ENCODE data around the gene EFEMP2. TPM values are rescaled to one million over a fixed set of nuclear protein-coding genes. Genes with fewer than 3 reads are reported as not detected.

The EFEMP2 gene
- total RNA-seq, 1 donor from 2014 or later, result 118 TPM

DNA sequence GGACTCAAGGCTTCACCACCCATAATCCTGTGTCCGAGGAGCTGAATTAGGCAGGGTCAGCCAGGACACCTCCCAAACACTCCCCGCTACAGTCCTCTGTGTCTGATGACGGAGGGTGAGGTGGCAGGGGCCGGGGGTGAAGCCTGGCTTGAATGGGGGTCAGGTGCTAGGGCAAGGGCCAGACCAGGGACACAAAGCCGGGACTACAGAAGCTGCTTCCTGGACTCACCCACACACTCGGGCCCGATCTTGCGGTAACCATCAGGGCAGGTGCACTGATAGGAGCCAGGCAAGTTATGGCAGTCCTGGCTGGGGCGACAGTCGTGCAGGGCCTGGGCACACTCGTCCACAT, 2.3 kb downstream of the EFEMP2 start:
- DNase-seq (ENCODE audit: low spot score), result no peak
- intact Hi-C loops (cut with DNase I), result no loop called here

- DNase-seq (ENCODE audit: low spot score), result no peak
- intact Hi-C loops (cut with DNase I), result no loop called here
Measured at GRCh38 chr11:65869643-65870306, 2.8 kb downstream of the EFEMP2 start.

GRCh38 chr11:65868907-65869306, 3.7 kb downstream of the EFEMP2 start:
- DNase-seq (ENCODE audit: low spot score), result no peak
- intact Hi-C loops (cut with DNase I), result no loop called here

- intact Hi-C loops (cut with DNase I), result no loop called here
- no peak for DNase-seq (ENCODE audit: low spot score)
Measured at GRCh38 chr11:65868076-65868667, 4.4 kb downstream of the EFEMP2 start.

GRCh38 chr11:65867284-65868071, 5.1 kb downstream of the EFEMP2 start:
- intact Hi-C loops (cut with DNase I), result no loop called here
- DNase-seq (ENCODE audit: low spot score), result no peak

GRCh38 chr11:65866509-65867283, 5.9 kb downstream of the EFEMP2 start:
- DNase-seq (ENCODE audit: low spot score), result no peak

DNA sequence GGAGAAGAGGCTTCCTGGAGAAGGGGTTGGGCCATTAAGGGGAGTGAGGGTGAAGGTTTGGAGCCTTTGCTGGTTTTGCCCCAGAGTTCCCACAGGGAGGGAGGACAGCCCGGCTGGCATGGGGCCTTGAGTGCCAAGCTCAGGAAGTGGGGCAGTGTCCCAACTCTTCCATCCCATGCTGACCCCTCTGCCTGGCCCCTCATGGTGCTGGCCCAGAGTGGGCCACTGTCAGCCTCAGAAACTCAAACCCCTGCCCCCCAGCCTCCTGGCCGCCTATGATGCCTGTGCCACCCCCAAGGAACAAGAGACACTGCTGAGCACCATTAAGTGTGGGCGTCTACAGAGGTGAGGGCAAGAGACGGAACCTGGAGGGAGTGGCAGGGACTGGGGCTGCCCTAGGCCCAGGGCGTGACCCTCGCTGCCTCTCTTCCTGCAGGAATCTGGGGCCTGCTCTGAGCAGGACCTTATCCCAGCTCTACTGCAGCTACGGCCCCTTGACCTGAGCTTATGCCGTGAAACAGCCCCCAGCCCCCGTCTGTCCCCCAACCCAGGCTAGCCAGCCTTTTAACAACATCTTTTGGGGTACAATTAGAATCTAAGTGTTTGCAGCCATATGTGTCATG, 6.9 kb downstream of the EFEMP2 start:
- DNase-seq (ENCODE audit: low spot score), result no peak
- intact Hi-C loops (cut with DNase I), result no loop called here

More at GRCh38 chr11:65866509-65867283, 5.9 kb downstream of the EFEMP2 start:
- intact Hi-C loops (cut with DNase I), result no loop called here

- intact Hi-C loops (cut with DNase I), result no loop called here
- DNase-seq (ENCODE audit: low spot score), result no peak
Measured at GRCh38 chr11:65864706-65865471, 7.7 kb downstream of the EFEMP2 start.

DNA sequence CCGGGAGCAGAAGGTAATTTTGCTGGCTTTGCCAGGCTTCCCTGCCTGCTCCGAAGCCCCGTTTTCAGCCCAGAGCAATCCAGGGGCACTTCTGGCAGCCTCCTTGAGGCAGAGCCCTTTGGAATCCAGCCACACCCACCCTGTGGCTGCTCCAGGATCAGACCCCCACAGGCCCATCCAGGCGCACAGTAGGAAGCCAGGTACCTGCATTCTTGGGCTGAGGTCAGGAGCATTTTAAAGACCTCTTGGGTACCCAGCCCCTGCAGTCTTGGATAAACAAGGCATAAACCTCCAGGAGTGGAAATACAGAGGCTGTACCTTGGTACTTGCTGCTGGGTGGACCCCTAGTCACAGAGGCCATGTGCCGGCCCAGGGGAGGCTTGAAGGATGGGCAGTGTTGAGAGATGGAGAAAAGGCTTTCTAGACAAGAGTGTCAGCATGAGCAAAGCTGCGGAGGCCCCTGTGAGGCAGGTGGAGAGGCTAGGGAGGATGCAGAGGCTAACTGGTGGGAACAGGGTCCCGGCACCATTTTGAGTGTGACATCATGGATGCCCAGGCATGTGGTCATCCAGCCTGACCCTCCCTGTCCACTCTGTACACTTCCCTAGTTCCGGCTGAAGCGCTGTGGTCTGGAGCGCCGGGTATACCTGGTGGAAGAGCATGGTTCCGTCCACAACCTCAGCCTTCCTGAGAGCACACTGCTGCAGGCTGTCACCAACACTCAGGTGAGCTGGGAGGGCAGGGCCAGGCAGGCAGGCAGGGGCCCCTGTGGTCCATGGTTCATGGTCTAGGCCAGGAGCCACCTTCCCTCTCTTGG, 8.5 kb downstream of the EFEMP2 start:
- no peak for DNase-seq (ENCODE audit: low spot score)
- intact Hi-C loops (cut with DNase I), result no loop called here

DNA sequence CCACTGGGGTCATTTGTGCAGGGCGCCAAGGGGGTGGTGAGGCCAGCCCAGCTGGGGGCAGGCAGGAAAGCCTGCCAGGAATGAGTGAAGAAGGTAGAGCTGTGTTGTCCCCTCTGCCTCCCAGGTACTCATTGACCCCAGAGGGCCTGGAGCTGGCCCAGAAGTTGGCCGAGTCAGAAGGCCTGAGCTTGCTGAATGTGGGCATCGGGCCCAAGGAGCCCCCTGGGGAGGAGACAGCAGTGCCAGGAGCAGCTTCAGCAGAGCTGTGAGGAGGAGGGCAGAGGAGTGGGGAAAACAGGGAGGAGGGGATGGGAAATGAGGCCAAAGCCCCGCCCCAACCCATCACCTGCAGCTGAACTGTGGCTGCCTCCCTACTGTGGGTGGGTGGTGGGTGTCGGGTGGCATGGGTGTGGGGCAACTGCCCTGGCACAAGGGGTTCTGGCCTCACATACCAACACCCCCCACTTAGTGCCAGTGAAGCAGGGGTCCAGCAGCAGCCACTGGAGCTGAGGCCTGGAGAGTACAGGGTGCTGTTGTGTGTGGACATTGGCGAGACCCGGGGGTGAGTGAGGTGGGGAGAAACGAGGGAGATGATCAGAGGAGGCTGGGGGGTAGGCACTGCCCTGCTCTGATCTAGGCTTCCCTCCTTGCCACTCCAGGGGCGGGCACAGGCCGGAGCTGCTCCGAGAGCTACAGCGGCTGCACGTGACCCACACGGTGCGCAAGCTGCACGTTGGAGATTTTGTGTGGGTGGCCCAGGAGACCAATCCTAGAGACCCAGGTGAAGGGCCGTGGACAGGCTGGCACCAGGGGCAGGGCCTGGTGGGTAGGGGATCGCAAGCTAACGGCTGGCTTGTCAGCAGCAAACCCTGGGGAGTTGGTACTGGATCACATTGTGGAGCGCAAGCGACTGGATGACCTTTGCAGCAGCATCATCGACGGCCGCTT, 9.4 kb downstream of the EFEMP2 start:
- intact Hi-C loops (cut with DNase I), result no loop called here
- DNase-seq (ENCODE audit: low spot score), result no peak

GRCh38 chr11:65862191-65862735, 10.3 kb downstream of the EFEMP2 start:
- intact Hi-C loops (cut with DNase I), result no loop called here
- DNase-seq (ENCODE audit: low spot score), result no peak

- no peak for DNase-seq (ENCODE audit: low spot score)
- intact Hi-C loops (cut with DNase I), result no loop called here
Measured at GRCh38 chr11:65861533-65862183, 10.9 kb downstream of the EFEMP2 start.

GRCh38 chr11:65861165-65861505, 11.5 kb downstream of the EFEMP2 start:
- intact Hi-C loops (cut with DNase I), result no loop called here
- DNase-seq (ENCODE audit: low spot score), result no peak

DNA sequence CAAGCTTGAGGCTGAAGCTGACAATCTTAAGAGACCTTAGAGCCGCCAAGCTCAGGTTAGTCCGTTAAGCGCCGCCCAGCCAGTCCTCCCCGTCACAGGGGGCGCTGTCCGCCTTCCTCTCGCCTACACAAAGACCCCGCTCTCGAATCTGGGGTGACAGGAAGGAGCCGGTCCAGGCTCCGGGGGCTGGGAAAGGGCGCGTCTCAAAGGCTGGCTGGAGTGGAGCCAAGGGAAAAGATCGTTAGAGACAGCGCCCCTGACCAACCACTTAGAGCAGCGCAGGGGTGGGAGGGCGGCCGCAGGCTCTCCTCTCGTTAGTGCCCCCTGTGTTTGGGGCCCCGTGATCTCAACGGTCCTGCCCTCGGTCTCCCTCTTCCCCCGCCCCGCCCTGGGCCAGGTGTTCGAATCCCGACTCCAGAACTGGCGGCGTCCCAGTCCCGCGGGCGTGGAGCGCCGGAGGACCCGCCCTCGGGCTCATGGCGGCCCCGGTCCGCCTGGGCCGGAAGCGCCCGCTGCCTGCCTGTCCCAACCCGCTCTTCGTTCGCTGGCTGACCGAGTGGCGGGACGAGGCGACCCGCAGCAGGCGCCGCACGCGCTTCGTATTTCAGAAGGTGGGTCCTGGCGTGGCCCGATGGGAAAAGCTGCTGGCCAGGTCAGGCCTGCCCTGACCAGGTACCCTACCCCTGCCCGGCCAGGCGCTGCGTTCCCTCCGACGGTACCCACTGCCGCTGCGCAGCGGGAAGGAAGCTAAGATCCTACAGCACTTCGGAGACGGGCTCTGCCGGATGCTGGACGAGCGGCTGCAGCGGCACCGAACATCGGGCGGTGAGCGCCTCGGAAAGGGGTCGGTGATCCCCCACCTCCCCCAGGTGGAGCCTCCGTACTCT, 12.1 kb downstream of the EFEMP2 start, which contains the start of gene MUS81:
Gene MUS81 (plus strand): TSS at position 156 of the 887 bp plus-strand sequence. CDS start 321 bp downstream, at position 477.
- peak; percentile 98 for DNase-seq (ENCODE audit: low spot score)
- intact Hi-C loops (cut with DNase I), result loop anchor here (1.0 kb wide), 2 partner anchors 13 to 28 kb away; partner anchors contain the start of gene FIBP

DNA sequence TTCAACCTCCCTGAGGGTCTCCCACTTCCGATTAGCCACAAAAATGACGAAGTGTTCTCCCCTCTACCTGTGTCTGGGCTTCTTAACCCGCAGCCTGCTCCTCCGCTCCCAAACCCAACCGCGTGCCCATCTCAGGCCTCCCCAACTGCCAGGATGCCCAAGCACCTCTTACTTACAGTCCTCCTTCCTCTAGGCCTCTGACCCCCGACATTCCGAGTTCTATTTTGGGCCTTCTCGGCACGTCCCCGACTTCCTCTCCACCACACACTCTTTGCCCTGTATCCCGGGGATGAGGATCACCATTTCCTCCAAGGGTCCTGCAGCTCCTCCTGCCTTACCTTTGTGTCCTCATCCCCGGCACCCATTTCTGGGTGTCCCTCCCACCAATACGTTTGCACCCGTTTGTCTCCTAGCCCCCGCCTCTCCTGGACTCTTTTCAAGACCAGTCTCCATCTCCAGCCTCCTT, 12.8 kb downstream of the EFEMP2 start:
- DNase-seq (ENCODE audit: low spot score), result no peak
- intact Hi-C loops (cut with DNase I), result loop anchor here (1.0 to 5.0 kb wide), 4 partner anchors 13 to 142 kb away; partner anchors contain the start of genes BANF1, C11orf68, DRAP1 and EIF1AD
